ENCODE measurements around the gene IER5L.

IER5L gene

GRCh38 chr9:129209109-129209508 lies 31.0 kb upstream of the IER5L start:
- no peak overlapping the region for H3K4me2 ChIP-seq (ENCODE audit: low read length, poor library complexity, severe bottlenecking)
- no peak overlapping the region for H3K4me3 ChIP-seq (ENCODE audit: insufficient read depth in 1 of 2, low read depth in 1 of 2, low read length in 2 of 2)
- DNase-seq, result no peak
- H3K27ac ChIP-seq (ENCODE audit: low read length, poor library complexity, severe bottlenecking), result no peak overlapping the region
- no peak overlapping the region for H3K14ac ChIP-seq (ENCODE audit: low read length in 2 of 2)
- no peak overlapping the region for H3K4ac ChIP-seq (ENCODE audit: low read depth in 1 of 2, low read length in 2 of 2)
- H2BK12ac ChIP-seq (ENCODE audit: low read length in 2 of 2), result no peak overlapping the region
- H3K79me1 ChIP-seq (replicated peaks; ENCODE audit: low read length, poor library complexity, severe bottlenecking), result no peaks in the 10 kb centered on the region
- no peaks in the 10 kb centered on the region for H3K4me1 ChIP-seq (ENCODE audit: control insufficient read depth, insufficient read depth, low read depth, low read length)
- H2BK15ac ChIP-seq (ENCODE audit: low read depth, poor library complexity, severe bottlenecking), result no peak overlapping the region
- no peak overlapping the region for H3K23ac ChIP-seq (ENCODE audit: low read length in 2 of 2)
- no peak overlapping the region for H2BK5ac ChIP-seq (ENCODE audit: low read depth, low read length, poor library complexity, severe bottlenecking)
- WGBS, result 64% methylated on average over 4 of the region's 4 CpGs
- peak overlapping the region; percentile 34 for H4K91ac ChIP-seq (ENCODE audit: low read length)
- H2AFZ ChIP-seq (ENCODE audit: low read depth, low read length), result no peak overlapping the region
- H3K9ac ChIP-seq (ENCODE audit: low read length), result no peak overlapping the region
- H2AK5ac ChIP-seq (ENCODE audit: low read length, severe bottlenecking), result no peak overlapping the region
- H3K18ac ChIP-seq (ENCODE audit: low read depth in 1 of 2, low read length in 2 of 2), result no peak overlapping the region
- H3K9me3 ChIP-seq (ENCODE audit: control insufficient read depth, low read length), result no peaks in the 10 kb centered on the region
- no peaks in the 10 kb centered on the region for H3K36me3 ChIP-seq (ENCODE audit: control insufficient read depth in 1 of 2, insufficient read depth in 2 of 2, low read depth in 1 of 2, low read length in 2 of 2)
- H2BK120ac ChIP-seq (ENCODE audit: low read depth, low read length), result no peak overlapping the region
- no peak overlapping the region for H4K8ac ChIP-seq (ENCODE audit: low read length)
- H3K27me3 ChIP-seq (ENCODE audit: control insufficient read depth in 1 of 2, insufficient read depth in 1 of 2, low read length in 2 of 2), result no peaks in the 10 kb centered on the region

GRCh38 chr9:129208207-129209032 lies 30.4 kb upstream of the IER5L start:
- Histone ChIP-seq H2BK120ac (ENCODE audit: low read depth, low read length) (no peak overlapping the region), H3K14ac (ENCODE audit: low read length in 2 of 2) (no peak overlapping the region), H3K27ac (ENCODE audit: low read length, poor library complexity, severe bottlenecking) (no peak overlapping the region), H3K9ac (ENCODE audit: low read length) (no peak overlapping the region), H3K9me3 (ENCODE audit: control insufficient read depth, low read length) (no peaks in the 10 kb centered on the region), H3K27me3 (ENCODE audit: control insufficient read depth in 1 of 2, insufficient read depth in 1 of 2, low read length in 2 of 2) (no peaks in the 10 kb centered on the region), H3K79me1 (replicated peaks; ENCODE audit: low read length, poor library complexity, severe bottlenecking) (no peaks in the 10 kb centered on the region), H3K23ac (ENCODE audit: low read length in 2 of 2) (no peak overlapping the region), H3K4me3 (ENCODE audit: insufficient read depth in 1 of 2, low read depth in 1 of 2, low read length in 2 of 2) (no peak overlapping the region), H2AFZ (ENCODE audit: low read depth, low read length) (peak overlapping the region; percentile 47), H3K4me1 (ENCODE audit: control insufficient read depth, insufficient read depth, low read depth, low read length) (peaks cover 3% of the 10 kb centered on the region), H3K18ac (ENCODE audit: low read depth in 1 of 2, low read length in 2 of 2) (peak overlapping the region; percentile 85 to 86), H3K4me2 (ENCODE audit: low read length, poor library complexity, severe bottlenecking) (no peak overlapping the region), H3K36me3 (ENCODE audit: control insufficient read depth in 1 of 2, insufficient read depth in 2 of 2, low read depth in 1 of 2, low read length in 2 of 2) (no peaks in the 10 kb centered on the region), H2BK5ac (ENCODE audit: low read depth, low read length, poor library complexity, severe bottlenecking) (no peak overlapping the region), H2BK15ac (ENCODE audit: low read depth, poor library complexity, severe bottlenecking) (no peak overlapping the region), H3K4ac (ENCODE audit: low read depth in 1 of 2, low read length in 2 of 2) (peak overlapping the region in 1 of 2 experiments; percentile 8), H4K91ac (ENCODE audit: low read length) (no peak overlapping the region), H2BK12ac (ENCODE audit: low read length in 2 of 2) (peak overlapping the region in 1 of 2 experiments; percentile 80), H2AK5ac (ENCODE audit: low read length, severe bottlenecking) (no peak overlapping the region), H4K8ac (ENCODE audit: low read length) (peak overlapping the region; percentile 97)
- DNase-seq, result no peak
- WGBS, result 57% methylated on average over 17 of the region's 17 CpGs

- no peak overlapping the region for H3K9ac ChIP-seq (ENCODE audit: low read length)
- no peaks in the 10 kb centered on the region for H3K79me1 ChIP-seq (replicated peaks; ENCODE audit: low read length, poor library complexity, severe bottlenecking)
- H3K18ac ChIP-seq (ENCODE audit: low read depth in 1 of 2, low read length in 2 of 2), result no peak overlapping the region
- no peak overlapping the region for H4K91ac ChIP-seq (ENCODE audit: low read length)
- H2AFZ ChIP-seq (ENCODE audit: low read depth, low read length), result no peak overlapping the region
- H3K9me3 ChIP-seq (ENCODE audit: control insufficient read depth, low read length), result no peaks in the 10 kb centered on the region
- no peak overlapping the region for H2BK5ac ChIP-seq (ENCODE audit: low read depth, low read length, poor library complexity, severe bottlenecking)
- H3K14ac ChIP-seq (ENCODE audit: low read length in 2 of 2), result no peak overlapping the region
- no peak overlapping the region for H2BK15ac ChIP-seq (ENCODE audit: low read depth, poor library complexity, severe bottlenecking)
- peaks cover 7% of the 10 kb centered on the region for H3K4me1 ChIP-seq (ENCODE audit: control insufficient read depth, insufficient read depth, low read depth, low read length)
- H3K23ac ChIP-seq (ENCODE audit: low read length in 2 of 2), result no peak overlapping the region
- no peak overlapping the region for H3K27ac ChIP-seq (ENCODE audit: low read length, poor library complexity, severe bottlenecking)
- no peak overlapping the region for H2BK120ac ChIP-seq (ENCODE audit: low read depth, low read length)
- no peak overlapping the region for H2AK5ac ChIP-seq (ENCODE audit: low read length, severe bottlenecking)
- H3K27me3 ChIP-seq (ENCODE audit: control insufficient read depth in 1 of 2, insufficient read depth in 1 of 2, low read length in 2 of 2), result no peaks in the 10 kb centered on the region
- H3K4me3 ChIP-seq (ENCODE audit: insufficient read depth in 1 of 2, low read depth in 1 of 2, low read length in 2 of 2), result no peak overlapping the region
- H3K36me3 ChIP-seq (ENCODE audit: control insufficient read depth in 1 of 2, insufficient read depth in 2 of 2, low read depth in 1 of 2, low read length in 2 of 2), result no peaks in the 10 kb centered on the region
- no peak overlapping the region for H3K4me2 ChIP-seq (ENCODE audit: low read length, poor library complexity, severe bottlenecking)
- WGBS, result 97% methylated on average over 7 of the region's 7 CpGs
- H3K4ac ChIP-seq (ENCODE audit: low read depth in 1 of 2, low read length in 2 of 2), result no peak overlapping the region
- no peak overlapping the region for H4K8ac ChIP-seq (ENCODE audit: low read length)
- no peak overlapping the region for H2BK12ac ChIP-seq (ENCODE audit: low read length in 2 of 2)
- DNase-seq, result no peak
Observed at GRCh38 chr9:129206905-129207304, 28.8 kb upstream of the IER5L start.

GRCh38 chr9:129206401-129206800 lies 28.3 kb upstream of the IER5L start:
- Histone ChIP-seq H4K8ac (ENCODE audit: low read length) (peak overlapping the region; percentile 12), H2AFZ (ENCODE audit: low read depth, low read length) (no peak overlapping the region), H3K36me3 (ENCODE audit: control insufficient read depth in 1 of 2, insufficient read depth in 2 of 2, low read depth in 1 of 2, low read length in 2 of 2) (no peaks in the 10 kb centered on the region), H3K27ac (ENCODE audit: low read length, poor library complexity, severe bottlenecking) (no peak overlapping the region), H2AK5ac (ENCODE audit: low read length, severe bottlenecking) (no peak overlapping the region), H3K23ac (ENCODE audit: low read length in 2 of 2) (no peak overlapping the region), H3K4me2 (ENCODE audit: low read length, poor library complexity, severe bottlenecking) (no peak overlapping the region), H2BK15ac (ENCODE audit: low read depth, poor library complexity, severe bottlenecking) (no peak overlapping the region), H3K4me3 (ENCODE audit: insufficient read depth in 1 of 2, low read depth in 1 of 2, low read length in 2 of 2) (no peak overlapping the region), H3K18ac (ENCODE audit: low read depth in 1 of 2, low read length in 2 of 2) (no peak overlapping the region), H3K27me3 (ENCODE audit: control insufficient read depth in 1 of 2, insufficient read depth in 1 of 2, low read length in 2 of 2) (no peaks in the 10 kb centered on the region), H3K4ac (ENCODE audit: low read depth in 1 of 2, low read length in 2 of 2) (no peak overlapping the region), H3K4me1 (ENCODE audit: control insufficient read depth, insufficient read depth, low read depth, low read length) (peaks cover 7% of the 10 kb centered on the region), H2BK12ac (ENCODE audit: low read length in 2 of 2) (peak overlapping the region in 1 of 2 experiments; percentile 37), H3K79me1 (replicated peaks; ENCODE audit: low read length, poor library complexity, severe bottlenecking) (no peaks in the 10 kb centered on the region), H3K9ac (ENCODE audit: low read length) (no peak overlapping the region), H3K14ac (ENCODE audit: low read length in 2 of 2) (no peak overlapping the region), H2BK120ac (ENCODE audit: low read depth, low read length) (no peak overlapping the region), H2BK5ac (ENCODE audit: low read depth, low read length, poor library complexity, severe bottlenecking) (no peak overlapping the region), H4K91ac (ENCODE audit: low read length) (no peak overlapping the region), H3K9me3 (ENCODE audit: control insufficient read depth, low read length) (no peaks in the 10 kb centered on the region)
- WGBS, result 90% methylated on average over 2 of the region's 2 CpGs
- no peak for DNase-seq

Measured in mesenchymal stem cell (in vitro differentiated cells and primary cell).